ENCODE results near the gene KCNQ2. TPM values are rescaled to one million over a fixed set of nuclear protein-coding genes. Genes with fewer than 3 reads are reported as not detected.

The KCNQ2 gene
- polyA plus RNA-seq, 4 donors, result 3.7 to 9.6 (median 5.5) TPM

DNA sequence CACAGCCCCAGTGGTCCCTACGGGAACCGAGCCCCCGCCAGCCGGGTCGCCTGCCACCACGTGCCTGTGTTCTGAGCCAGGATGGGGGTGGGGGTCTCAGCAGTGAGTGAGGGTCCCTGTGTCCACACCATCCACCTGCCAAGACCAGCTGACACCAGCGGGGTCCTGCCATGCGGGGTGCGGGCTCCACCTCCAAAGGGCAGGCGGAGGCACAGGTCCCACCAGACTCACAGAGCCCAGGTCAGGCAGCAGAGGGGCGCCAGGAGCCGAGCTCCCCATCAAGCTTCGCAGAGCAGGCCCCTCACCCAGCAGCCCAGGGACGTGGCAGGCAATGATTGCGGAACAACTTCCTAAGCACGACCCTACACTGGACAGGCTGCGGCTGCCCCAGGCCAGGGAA is 50.5 kb downstream of the KCNQ2 start:
- DNase-seq (ENCODE audit: low read depth in 4 of 4, low spot score in 2 of 4), result no peak

- DNase-seq (ENCODE audit: low read depth in 4 of 4, low spot score in 2 of 4), result no peak
Observed at GRCh38 chr20:63421094-63421692, 51.3 kb downstream of the KCNQ2 start.

DNA sequence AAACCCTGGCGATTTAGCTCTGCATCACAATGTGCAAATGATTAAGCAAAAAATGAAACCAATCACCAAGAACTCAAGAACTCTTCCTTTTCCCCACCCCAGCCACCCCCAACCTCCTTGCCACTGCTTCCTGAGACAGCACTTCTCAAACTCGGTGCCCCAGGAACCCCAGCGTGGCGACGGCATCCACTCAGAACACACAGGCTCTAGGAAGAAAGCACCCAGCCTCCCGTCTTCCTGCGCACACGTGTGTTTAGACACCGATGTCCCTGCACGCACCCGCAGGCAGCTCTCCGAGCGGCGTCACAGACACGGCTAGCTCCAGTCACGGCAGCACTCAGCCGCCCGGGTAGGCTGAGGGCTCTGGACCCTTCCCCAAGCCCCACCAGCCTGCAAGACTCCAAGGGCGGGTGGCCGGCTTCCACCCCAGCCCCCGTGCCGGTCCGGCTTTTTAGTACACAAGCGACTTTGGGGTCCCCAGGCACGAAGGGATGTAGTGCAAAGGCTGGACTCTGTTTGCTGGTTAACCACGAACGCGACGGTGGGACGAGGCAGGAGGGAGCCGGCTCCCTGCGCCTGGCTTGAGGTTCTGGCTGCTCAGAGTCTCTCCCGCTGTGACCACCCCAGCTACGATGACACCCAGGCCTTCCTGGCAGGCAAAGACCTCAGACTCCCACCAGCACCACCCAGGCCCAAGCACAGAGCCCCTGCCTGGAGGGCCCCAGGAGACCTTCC is 51.9 kb downstream of the KCNQ2 start:
- DNase-seq (ENCODE audit: low read depth in 4 of 4, low spot score in 2 of 4), result no peak

DNA sequence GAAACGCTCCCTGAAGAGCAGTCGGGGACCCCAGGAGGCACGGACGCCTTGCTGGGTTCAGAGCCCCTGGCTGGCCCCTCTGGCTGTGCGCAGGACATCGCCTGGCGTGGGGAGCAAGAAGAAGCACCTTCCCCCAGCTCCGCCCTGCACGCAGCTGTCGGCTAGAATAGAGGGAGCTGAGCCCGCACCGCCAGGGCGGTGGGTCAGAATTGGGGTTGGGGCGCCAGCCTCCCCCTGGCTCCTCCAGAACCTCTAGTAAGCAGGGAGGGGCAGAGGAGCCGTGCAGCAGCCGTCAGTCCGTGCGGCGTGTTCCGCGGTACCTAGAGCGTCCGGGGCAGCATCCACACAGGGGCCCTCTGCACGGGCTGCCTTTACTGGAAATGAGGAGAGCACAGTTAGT is 53.2 kb downstream of the KCNQ2 start:
- no peak for DNase-seq (ENCODE audit: low read depth in 4 of 4, low spot score in 2 of 4)

GRCh38 chr20:63418617-63419016 is 53.8 kb downstream of the KCNQ2 start:
- no peak for DNase-seq (ENCODE audit: low read depth in 4 of 4, low spot score in 2 of 4)

- no peak for DNase-seq (ENCODE audit: low read depth in 4 of 4, low spot score in 2 of 4)
Observed at GRCh38 chr20:63417738-63418120, 54.7 kb downstream of the KCNQ2 start.

DNA sequence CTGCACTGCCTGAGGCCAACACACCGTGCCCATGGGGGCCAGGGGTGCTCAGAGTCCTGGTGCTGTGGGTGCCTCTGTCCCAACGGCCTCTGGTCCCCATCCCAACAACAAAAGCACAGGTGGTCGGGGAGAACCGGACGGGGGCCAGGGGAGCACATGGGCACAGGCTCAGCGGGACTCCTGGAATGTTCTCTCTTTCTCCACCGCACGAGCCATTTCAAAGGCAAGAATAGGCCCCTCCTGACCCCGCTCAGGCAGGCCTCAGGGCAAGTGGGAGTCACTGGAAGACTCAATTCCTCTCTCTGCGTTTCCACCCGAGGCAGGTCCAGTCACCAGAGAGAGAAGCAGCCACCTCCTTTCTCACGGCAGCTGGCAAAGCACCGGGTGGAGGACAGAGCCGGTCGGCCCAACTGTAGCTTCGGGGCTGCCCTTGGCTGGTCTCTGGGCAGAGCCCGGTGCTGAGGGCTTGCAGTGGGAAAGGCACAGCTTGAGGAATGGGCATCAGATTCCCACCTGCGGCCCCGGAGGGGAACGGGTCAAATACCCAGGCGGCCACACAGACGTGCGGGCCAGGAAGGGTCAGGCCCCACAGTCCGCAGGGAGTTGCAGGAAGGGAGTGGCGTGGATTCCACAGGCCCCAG is 55.2 kb downstream of the KCNQ2 start:
- DNase-seq (ENCODE audit: low read depth in 4 of 4, low spot score in 2 of 4), result no peak

GRCh38 chr20:63416631-63417030 is 55.8 kb downstream of the KCNQ2 start:
- no peak for DNase-seq (ENCODE audit: low read depth in 4 of 4, low spot score in 2 of 4)

GRCh38 chr20:63415647-63416391 is 56.6 kb downstream of the KCNQ2 start:
- no peak for DNase-seq (ENCODE audit: low read depth in 4 of 4, low spot score in 2 of 4)

- no peak for DNase-seq (ENCODE audit: low read depth in 4 of 4, low spot score in 2 of 4)
Observed at GRCh38 chr20:63414720-63415430, 57.6 kb downstream of the KCNQ2 start.

DNA sequence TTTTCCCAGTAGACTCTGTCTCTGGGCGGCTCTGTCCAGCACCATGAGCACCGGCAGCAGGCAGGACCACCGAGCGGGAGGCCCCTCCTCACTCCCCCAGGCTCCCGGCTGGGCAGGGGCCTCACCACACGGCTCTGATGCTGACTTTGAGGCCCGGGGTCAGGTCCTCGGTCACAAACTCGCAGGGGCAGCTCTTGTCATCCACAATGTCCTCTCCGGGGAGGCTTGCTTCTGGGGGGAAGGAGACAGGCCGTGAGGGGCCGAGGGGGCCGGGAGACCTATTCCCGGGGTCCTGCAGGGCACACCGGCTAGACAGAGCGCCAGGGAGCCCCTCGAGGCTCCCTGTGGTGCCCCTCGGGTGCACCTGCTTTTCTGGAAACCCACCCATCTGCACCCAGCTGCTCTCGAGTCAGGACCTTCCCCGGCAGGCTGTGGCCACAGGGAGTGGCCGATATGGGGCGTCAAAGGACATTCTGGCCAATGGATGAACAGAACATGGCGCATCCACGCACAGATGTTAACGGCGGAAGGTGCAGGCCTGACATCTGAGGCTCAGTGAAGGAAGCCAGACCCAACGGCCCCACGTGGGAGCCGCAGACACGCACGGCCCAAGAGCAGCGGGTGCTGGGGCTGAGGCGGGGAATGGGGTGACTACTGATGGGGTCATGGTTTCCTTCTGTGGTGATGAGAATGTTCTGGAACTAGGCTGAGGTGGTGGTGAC is 58.3 kb downstream of the KCNQ2 start:
- DNase-seq (ENCODE audit: low read depth in 4 of 4, low spot score in 2 of 4), result no peak

DNA sequence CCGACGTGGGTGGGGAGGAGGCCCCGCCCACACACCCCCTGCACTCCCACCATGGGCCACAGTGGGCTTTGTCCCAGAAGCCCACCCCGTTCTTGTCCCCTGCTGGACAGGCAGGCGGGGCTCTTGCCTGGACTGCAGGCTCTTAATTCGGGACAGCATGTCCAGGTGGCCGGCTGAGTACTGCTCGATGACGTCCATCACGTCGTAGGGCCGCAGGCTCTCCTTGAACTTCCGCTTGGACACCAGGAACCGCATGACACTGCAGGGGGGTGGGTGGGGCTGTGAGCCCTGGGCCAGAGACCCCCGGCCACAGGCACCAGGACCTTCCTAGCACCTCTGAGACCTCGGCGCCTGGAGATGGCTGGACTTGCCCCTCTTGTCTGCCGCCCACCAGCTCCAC is 59.1 kb downstream of the KCNQ2 start:
- no peak for DNase-seq (ENCODE audit: low read depth in 4 of 4, low spot score in 2 of 4)

DNA sequence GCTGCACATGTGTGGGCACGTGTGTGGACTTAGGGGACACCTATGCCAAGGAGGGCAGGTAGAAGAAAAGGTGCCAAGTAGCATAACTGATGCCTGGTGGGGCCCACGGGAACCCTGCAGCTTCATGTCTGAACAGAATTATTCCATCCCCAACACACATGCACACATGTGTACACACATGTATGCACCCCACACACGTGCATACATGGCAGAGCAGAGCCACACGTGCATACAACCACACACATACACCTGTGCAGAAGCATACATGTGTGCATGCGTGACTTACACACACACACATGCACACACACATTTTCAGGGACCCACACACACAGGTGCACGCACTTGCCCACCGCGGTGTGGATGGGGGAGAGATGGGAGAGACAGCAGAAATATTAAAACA is 59.6 kb downstream of the KCNQ2 start:
- DNase-seq (ENCODE audit: low read depth in 4 of 4, low spot score in 2 of 4), result no peak

GRCh38 chr20:63411898-63412631 is 60.4 kb downstream of the KCNQ2 start:
- no peak for DNase-seq (ENCODE audit: low read depth in 4 of 4, low spot score in 2 of 4)

GRCh38 chr20:63411151-63411897 is 61.1 kb downstream of the KCNQ2 start:
- DNase-seq (ENCODE audit: low read depth in 4 of 4, low spot score in 2 of 4), result no peak

GRCh38 chr20:63409834-63410435 is 62.5 kb downstream of the KCNQ2 start:
- no peak for DNase-seq (ENCODE audit: low read depth in 4 of 4, low spot score in 2 of 4)

- no peak for DNase-seq (ENCODE audit: low read depth in 4 of 4, low spot score in 2 of 4)
Observed at GRCh38 chr20:63409066-63409833, 63.2 kb downstream of the KCNQ2 start.

GRCh38 chr20:63408684-63409046 is 63.8 kb downstream of the KCNQ2 start:
- DNase-seq (ENCODE audit: low read depth in 4 of 4, low spot score in 2 of 4), result no peak

Measured in left renal cortex interstitium (tissue), 4 donors.